ENCODE data around the gene DNASE2B.

DNASE2B gene

GRCh38 chr1:84398175-84399155 is at the start of gene DNASE2B:
TSS of gene DNASE2B (plus strand) at chr1:84398484. CDS start at chr1:84398565, 81 bp downstream.
- DNase-seq: no peak

- DNase-seq: no peak
Measured at GRCh38 chr1:84348759-84349158, 49.5 kb upstream of the DNASE2B start.

- no peak for DNase-seq
Measured at GRCh38 chr1:84350104-84350503, 48.2 kb upstream of the DNASE2B start.

GRCh38 chr1:84350550-84350949 is 47.7 kb upstream of the DNASE2B start:
- DNase-seq: no peak

GRCh38 chr1:84352298-84353106 is 45.8 kb upstream of the DNASE2B start:
- DNase-seq: no peak

GRCh38 chr1:84353695-84354094 is 44.6 kb upstream of the DNASE2B start:
- DNase-seq: no peak

- DNase-seq: no peak
Measured at GRCh38 chr1:84355556-84355955, 42.7 kb upstream of the DNASE2B start.

GRCh38 chr1:84356881-84357280 is 41.4 kb upstream of the DNASE2B start:
- no peak for DNase-seq

GRCh38 chr1:84358695-84359094 is 39.6 kb upstream of the DNASE2B start:
- no peak for DNase-seq

GRCh38 chr1:84360316-84360715 is 38.0 kb upstream of the DNASE2B start:
- no peak for DNase-seq

- DNase-seq: no peak
Measured at GRCh38 chr1:84361796-84362195, 36.5 kb upstream of the DNASE2B start.

GRCh38 chr1:84363019-84363418 is 35.3 kb upstream of the DNASE2B start:
- no peak for DNase-seq

- DNase-seq: no peak
Measured at GRCh38 chr1:84363622-84364021, 34.7 kb upstream of the DNASE2B start.

- no peak for DNase-seq
Measured at GRCh38 chr1:84365225-84366221, 32.8 kb upstream of the DNASE2B start.

- no peak for DNase-seq
Measured at GRCh38 chr1:84366786-84367185, 31.5 kb upstream of the DNASE2B start.

- DNase-seq: no peak
Measured at GRCh38 chr1:84367219-84367618, 31.1 kb upstream of the DNASE2B start.

GRCh38 chr1:84368441-84368840 is 29.8 kb upstream of the DNASE2B start:
- no peak for DNase-seq

- no peak for DNase-seq
Measured at GRCh38 chr1:84370266-84370665, 28.0 kb upstream of the DNASE2B start.

- no peak for DNase-seq
Measured at GRCh38 chr1:84370831-84371394, 27.4 kb upstream of the DNASE2B start.

GRCh38 chr1:84373436-84374141 is 24.7 kb upstream of the DNASE2B start:
- DNase-seq: no peak

- no peak for DNase-seq
Measured at GRCh38 chr1:84374991-84375696, 23.1 kb upstream of the DNASE2B start.
